GM19463 (cell line): Measurements from ENCODE around the gene OPN4.

Experiments
- ATAC-seq: cut with Tn5 transposase; IDR thresholded peaks from one replicate; pipeline ENCODE4 v1.9.1; 2021; ENCODE audit warnings: mild to moderate bottlenecking, moderate library complexity; ENCODE audit not compliant: unreplicated experiment

OPN4 gene

GRCh38 chr10:86715836-86716235 is 61.5 kb downstream of the OPN4 start:
- no peak for ATAC-seq
